Endothelial cell of umbilical vein (primary cell): Measurements from ENCODE around the gene RHEBL1. TPM values are rescaled to one million over a fixed set of nuclear protein-coding genes. Genes with fewer than 3 reads are reported as not detected.
A peak's percentile ranks its signal among the peaks of the same experiment; 100 is the strongest.

Experiments
- BruUV-seq: library from RNA; stranded (reverse); fragments of 400-500 nt; replicated peaks from 2 replicates; lab custom pipeline; 2021; lab: Mats Ljungman, UMichigan
- CTCF ChIA-PET: fragments of 300-600, 350-600 bp; sonication (Branson Sonifier 250); formaldehyde crosslinking; loops from one replicate; lab custom pipeline; 2021; ENCODE audit warnings: antibody characterized with exemption, inconsistent platforms; lab: Charles Lee
- POLR2A ChIA-PET: fragments of 300-600, 350-600 bp; sonication (Branson Sonifier 250); formaldehyde crosslinking; loops from one replicate; lab custom pipeline; 2021; ENCODE audit warnings: antibody characterized with exemption, inconsistent platforms; lab: Charles Lee
- DNase-seq: peaks from one replicate; pipeline ENCODE4 v3.0.0-alpha.2; 2011; ENCODE audit warnings: low read depth, low spot score
- FAIRE-seq: peaks from 2 replicates; lab custom pipeline; 2011; peaks lifted over from hg19 to GRCh38; lab: Jason Lieb, UNC
- H2AFZ ChIP-seq: 2 replicates; pipeline ENCODE4 v1.6.0; 2012; ENCODE audit warnings: low read depth, low read length, control low read depth, inconsistent platforms
- H3K27ac ChIP-seq: 2 replicates; pipeline ENCODE4 v1.5.1; 2011; ENCODE audit warnings: low read depth, mild to moderate bottlenecking, control low read depth, low read length, moderate library complexity; ENCODE audit not compliant: insufficient read depth
- H3K27me3 ChIP-seq, 2 experiments: 2 replicates each; pipeline versions ENCODE4 v1.6.0 to v1.6.1; 2011; ENCODE audit warnings: low read length in 2 of 2, mixed read lengths in 1 of 2; ENCODE audit not compliant: control insufficient read depth in 2 of 2, insufficient read depth in 2 of 2
- H3K36me3 ChIP-seq, 2 experiments: 2 replicates in 1 of 2; 3 replicates in 1 of 2; pipeline ENCODE4 v1.5.1; 2011; ENCODE audit warnings: low read length in 2 of 2, mild to moderate bottlenecking in 1 of 2, moderate library complexity in 1 of 2; ENCODE audit not compliant: control insufficient read depth in 2 of 2, insufficient read depth in 2 of 2; ENCODE audit errors: extremely low read depth in 1 of 2
- H3K4me1 ChIP-seq: 3 replicates; pipeline ENCODE4 v1.5.1; 2011; ENCODE audit warnings: mild to moderate bottlenecking, low read length; ENCODE audit not compliant: control insufficient read depth, insufficient read depth; ENCODE audit errors: extremely low read depth
- H3K4me2 ChIP-seq: 2 replicates; pipeline ENCODE4 v1.6.1; 2011; ENCODE audit warnings: low read length, control low read depth, mixed read lengths; ENCODE audit not compliant: insufficient read depth
- H3K4me3 ChIP-seq, 3 experiments: fragments of 200-600 bp in 1 of 3; sonication (generic), shearing (Covaris generic) in 1 of 3; replicated peaks in 1 of 3; 2 replicates each; pipeline ENCODE4 v1.5.1; 2011 to 2016; ENCODE audit warnings: control low read depth in 3 of 3, low read length in 3 of 3, mild to moderate bottlenecking in 2 of 3, inconsistent platforms in 1 of 3, low read depth in 1 of 3, moderate library complexity in 1 of 3; ENCODE audit not compliant: insufficient read depth in 1 of 3
- H3K79me2 ChIP-seq: 2 replicates; pipeline ENCODE4 v1.6.0; 2012; ENCODE audit warnings: low read length, inconsistent platforms; ENCODE audit not compliant: control insufficient read depth, insufficient read depth
- H3K9ac ChIP-seq: replicated peaks from 2 replicates; pipeline ENCODE3; 2011; ENCODE audit warnings: low read length, control low read depth; ENCODE audit not compliant: insufficient read depth; ENCODE audit errors: extremely low read depth
- H3K9me1 ChIP-seq: replicated peaks from 3 replicates; pipeline ENCODE4 v1.6.0; 2011; ENCODE audit warnings: mild to moderate bottlenecking, low read length; ENCODE audit not compliant: control insufficient read depth, insufficient read depth; ENCODE audit errors: extremely low read depth
- H3K9me3 ChIP-seq: replicated peaks from 2 replicates; pipeline ENCODE4 v1.5.1; 2012; ENCODE audit warnings: low read length, inconsistent platforms; ENCODE audit not compliant: control insufficient read depth, insufficient read depth
- H4K20me1 ChIP-seq: replicated peaks from 2 replicates; pipeline ENCODE3; 2011; ENCODE audit warnings: mild to moderate bottlenecking, low read length; ENCODE audit not compliant: control insufficient read depth, insufficient read depth; ENCODE audit errors: extremely low read depth
- CTCF ChIP-seq, 2 donors: IDR thresholded peaks; 1 replicate in 1 of 2; 2 replicates in 1 of 2; pipeline ENCODE4 v1.5.1; 2011; ENCODE audit warnings: low read length in 2 of 2, mild to moderate bottlenecking in 2 of 2, moderate library complexity in 2 of 2, control low read depth in 1 of 2, inconsistent platforms in 1 of 2, low read depth in 1 of 2; ENCODE audit not compliant: insufficient read depth in 1 of 2; ENCODE audit errors: extremely low read depth in 1 of 2
- MAX ChIP-seq: IDR thresholded peaks from 2 replicates; pipeline ENCODE4 v1.6.1; 2011; ENCODE audit not compliant: insufficient read depth, insufficient read length
- dilution Hi-C: fragments of 300-500 bp; cut with MboI; formaldehyde crosslinking; loops from one replicate; pipeline ENCODE4 v1.15.0; 2019; ENCODE audit warnings: low sequenced_read_pairs; ENCODE audit not compliant: extremely low pct_ligation_motif_present
- intact Hi-C: fragments of 100-400 bp; cut with micrococcal nuclease; formaldehyde crosslinking; loops from one replicate; pipeline ENCODE4 v1.10.0; 2022
- polyA plus RNA-seq, 4 experiments: library from polyadenylated mRNA; depleted of rRNA in 3 of 4; stranded (reverse) in 3 of 4; unstranded in 1 of 4; fragments of >200 nt; gene quantifications; 2 replicates each; pipeline versions ENCODE4 v1.2.1 to v1.2.3, GENCODE V29; 2011 to 2012; ENCODE audit warnings: missing spikeins in 1 of 4
- total RNA-seq: library from RNA; stranded (reverse); gene quantifications from 2 replicates; pipeline ENCODE4 v1.2.3, GENCODE V29; 2021

Gene RHEBL1
- total and polyA plus RNA-seq, 2 donors (not counting 3 experiments of a cell fraction or from before 2014, with no cell fraction given), result 2.6 to 2.7 TPM

GRCh38 chr12:49019443-49020324, 50.1 kb downstream of the RHEBL1 start:
- no peaks in the 10 kb centered on the region for H3K27me3 ChIP-seq
- BruUV-seq, result no TSS peak
- ChIA-PET CTCF (interaction anchor here (0.5 to 3.3 kb wide), 19 partner anchors 9 to 167 kb away, joined by 3 to 43 read pairs (median 5); partner anchors contain the start of genes DDN and RHEBL1), POLR2A (interaction anchor here (0.6 to 1.5 kb wide), 3 partner anchors 14 to 244 kb away, joined by 3 to 5 read pairs (median 4); no protein-coding TSS in a partner anchor)
- DNase-seq, result peak; percentile 47
- peak overlapping the region; percentile 29 for H3K4me2 ChIP-seq
- no peak overlapping the region for H2AFZ ChIP-seq
- H3K9ac ChIP-seq, result peak overlapping the region; percentile 41
- no peak for FAIRE-seq
- H3K79me2 ChIP-seq, result peaks cover 7% of the 10 kb centered on the region
- TF ChIP-seq CTCF (IDR thresholded peaks at IDR 0.05; ENCODE audit: extremely low read depth in 1 of 2, insufficient read depth in 1 of 2, low read depth in 1 of 2, low read length in 2 of 2) (peak; percentile 11 to 53), MAX (no peak)
- peak overlapping the region; percentile 98 for H3K27ac ChIP-seq
- dilution Hi-C loops, result no loop called here
- intact Hi-C loops, result loop anchor here (2.0 kb wide), 2 partner anchors 41 to 63 kb away; partner anchors contain the start of genes ARF3 and KMT2D
- H3K4me3 ChIP-seq, result no peak overlapping the region
- peaks cover 16% of the 10 kb centered on the region for H3K4me1 ChIP-seq
- no peaks in the 10 kb centered on the region for H3K9me3 ChIP-seq
- no peaks in the 10 kb centered on the region for H3K9me1 ChIP-seq
- no peaks in the 10 kb centered on the region for H4K20me1 ChIP-seq
- peaks cover 5 to 26% of the 10 kb centered on the region in 2 experiments for H3K36me3 ChIP-seq
